Subcutaneous adipose tissue (tissue), 4 donors: ENCODE results near the gene TCEANC2. TPM values are rescaled to one million over a fixed set of nuclear protein-coding genes. Genes with fewer than 3 reads are reported as not detected.

Source experiments
- total RNA-seq, 4 donors: library from RNA; depleted of rRNA; stranded (reverse); fragments of >200 nt; gene quantifications; one replicate each; pipeline ENCODE4 v1.1.0, GENCODE V29; 2016
- TF ChIP-seq, protein P1 (sequence below): fragments of 450-650 bp; IDR thresholded peaks from one replicate; pipeline ENCODE4 v1.5.1; 2016; ENCODE audit warnings: low read depth, mild to moderate bottlenecking, control low read depth, antibody characterized with exemption, moderate library complexity

The TCEANC2 gene
- total RNA-seq, 4 donors from 2014 or later = 3.3 to 5.6 (median 4.4) TPM

DNA sequence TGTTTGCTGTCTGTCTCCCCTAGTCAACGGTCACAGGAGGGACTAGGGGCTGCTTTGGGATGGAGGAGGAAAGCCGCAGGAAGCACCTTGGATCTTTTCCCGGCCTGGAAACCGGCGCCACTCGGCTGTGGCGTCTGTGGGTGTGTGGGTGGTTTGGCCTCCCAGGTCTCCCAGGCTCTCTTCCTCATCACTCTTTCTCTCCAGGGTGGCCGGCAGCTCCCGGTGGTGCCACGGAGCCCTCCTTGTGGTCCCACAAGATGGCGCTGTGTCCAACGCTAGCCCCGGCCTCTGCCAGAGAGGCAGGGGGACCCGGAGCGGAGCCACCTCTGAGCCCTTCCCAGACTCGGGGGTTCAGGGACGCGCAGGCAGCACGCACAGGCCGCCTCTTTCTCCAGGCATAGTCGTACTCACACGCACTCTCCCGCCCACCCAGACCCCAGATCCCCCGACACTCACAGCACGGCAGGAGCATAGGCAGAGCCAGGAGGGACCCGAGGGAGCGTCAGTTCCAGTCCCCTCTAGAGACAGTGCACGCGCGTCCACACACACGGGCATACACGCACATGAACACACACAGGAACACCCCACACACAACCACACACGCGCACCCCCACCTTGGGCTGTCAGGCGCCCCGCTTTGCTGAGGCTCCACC lies 68.2 kb downstream of the TCEANC2 start:
- TF ChIP-seq, protein P1, sequence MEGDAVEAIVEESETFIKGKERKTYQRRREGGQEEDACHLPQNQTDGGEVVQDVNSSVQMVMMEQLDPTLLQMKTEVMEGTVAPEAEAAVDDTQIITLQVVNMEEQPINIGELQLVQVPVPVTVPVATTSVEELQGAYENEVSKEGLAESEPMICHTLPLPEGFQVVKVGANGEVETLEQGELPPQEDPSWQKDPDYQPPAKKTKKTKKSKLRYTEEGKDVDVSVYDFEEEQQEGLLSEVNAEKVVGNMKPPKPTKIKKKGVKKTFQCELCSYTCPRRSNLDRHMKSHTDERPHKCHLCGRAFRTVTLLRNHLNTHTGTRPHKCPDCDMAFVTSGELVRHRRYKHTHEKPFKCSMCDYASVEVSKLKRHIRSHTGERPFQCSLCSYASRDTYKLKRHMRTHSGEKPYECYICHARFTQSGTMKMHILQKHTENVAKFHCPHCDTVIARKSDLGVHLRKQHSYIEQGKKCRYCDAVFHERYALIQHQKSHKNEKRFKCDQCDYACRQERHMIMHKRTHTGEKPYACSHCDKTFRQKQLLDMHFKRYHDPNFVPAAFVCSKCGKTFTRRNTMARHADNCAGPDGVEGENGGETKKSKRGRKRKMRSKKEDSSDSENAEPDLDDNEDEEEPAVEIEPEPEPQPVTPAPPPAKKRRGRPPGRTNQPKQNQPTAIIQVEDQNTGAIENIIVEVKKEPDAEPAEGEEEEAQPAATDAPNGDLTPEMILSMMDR = no peak

DNA sequence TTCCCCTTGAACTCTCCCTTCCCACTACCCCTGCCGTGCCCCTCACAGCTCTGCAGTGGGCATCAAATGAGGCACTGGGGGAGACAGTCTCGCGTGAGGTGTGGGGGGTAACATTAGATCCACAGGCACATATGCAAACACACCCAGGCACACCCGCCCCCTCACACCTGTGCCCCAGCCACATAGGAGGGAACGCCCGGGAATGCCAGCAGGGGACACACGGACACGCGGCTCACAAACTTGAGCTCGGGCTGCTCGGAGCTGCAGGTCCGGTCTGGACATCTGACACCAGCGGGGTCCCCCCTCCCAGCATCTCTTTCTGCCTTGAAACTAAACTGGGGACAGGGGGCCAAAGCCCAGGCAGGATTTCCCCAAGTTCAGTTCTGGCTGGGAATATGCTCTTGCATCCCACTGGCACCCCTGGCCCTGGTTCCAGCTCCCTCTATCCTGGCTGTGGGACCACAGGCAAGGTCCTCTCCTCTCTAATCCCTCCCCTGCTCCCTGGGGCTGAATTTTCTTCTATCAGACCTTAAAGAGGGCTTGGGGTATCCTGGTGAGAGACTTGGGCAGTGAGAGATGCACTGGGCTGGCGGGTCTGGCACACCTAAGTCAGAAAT lies 68.8 kb downstream of the TCEANC2 start:
- TF ChIP-seq, protein P1 = no peak

DNA sequence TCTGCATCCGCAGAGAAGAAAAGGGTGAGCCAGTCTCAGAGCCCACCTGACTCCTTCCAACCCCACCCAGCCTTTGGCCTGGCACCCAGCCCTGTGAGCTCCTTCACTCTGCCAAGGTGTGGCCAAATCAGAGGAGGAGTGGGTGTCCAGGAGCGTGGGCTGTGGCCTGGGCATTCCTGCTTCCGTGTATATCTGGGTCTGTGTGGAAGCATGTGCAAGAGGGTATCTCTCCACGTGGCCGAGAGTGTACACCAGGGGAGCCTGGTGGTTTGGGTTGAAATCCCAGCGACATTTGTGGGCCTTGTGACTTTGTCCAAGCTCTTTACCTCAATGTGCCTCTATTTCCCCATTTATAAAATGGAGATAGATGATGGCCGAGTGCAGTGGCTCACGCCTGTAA lies 69.6 kb downstream of the TCEANC2 start:
- TF ChIP-seq, protein P1 = no peak

DNA sequence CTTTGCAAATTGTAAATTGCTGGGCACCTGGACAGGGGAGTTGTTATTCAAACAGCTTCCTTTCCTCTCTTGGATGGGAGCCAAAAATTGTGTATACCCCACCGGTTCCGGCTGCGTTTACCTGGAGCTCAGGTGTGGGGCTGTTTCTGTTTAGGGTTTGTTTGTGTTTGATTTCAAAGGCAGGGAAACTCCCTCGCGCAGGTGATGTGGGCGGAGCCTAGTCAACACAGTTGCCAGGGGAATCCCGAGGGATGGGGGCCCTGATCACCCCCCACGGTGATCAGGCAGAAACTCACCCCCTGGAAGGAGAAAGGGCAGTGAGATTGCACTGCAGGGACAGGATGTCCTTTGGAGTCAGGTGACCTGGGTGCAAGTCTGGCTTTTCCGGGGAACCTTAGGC lies 71.1 kb downstream of the TCEANC2 start:
- TF ChIP-seq, protein P1 = no peak

DNA sequence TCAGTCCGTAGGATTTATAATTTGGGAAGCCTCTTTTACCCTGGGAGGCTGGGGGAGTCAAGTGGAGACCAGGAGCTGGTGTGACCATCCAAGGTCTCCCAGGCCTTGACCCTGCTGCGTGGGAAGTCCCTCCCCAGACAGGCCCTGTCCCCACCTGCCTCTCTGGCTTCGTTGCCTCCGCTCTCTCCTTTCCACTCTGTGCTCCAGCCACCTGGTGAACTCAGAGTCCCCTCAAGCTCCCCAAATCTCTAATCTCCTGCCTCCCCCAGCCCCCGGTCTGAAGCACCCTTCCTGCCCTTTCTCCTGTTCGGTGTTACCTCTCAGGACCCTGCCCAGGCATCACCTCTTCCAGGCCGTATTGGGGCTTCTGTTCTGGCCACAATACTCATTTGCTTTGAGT lies 71.5 kb downstream of the TCEANC2 start:
- TF ChIP-seq, protein P1 = no peak

DNA sequence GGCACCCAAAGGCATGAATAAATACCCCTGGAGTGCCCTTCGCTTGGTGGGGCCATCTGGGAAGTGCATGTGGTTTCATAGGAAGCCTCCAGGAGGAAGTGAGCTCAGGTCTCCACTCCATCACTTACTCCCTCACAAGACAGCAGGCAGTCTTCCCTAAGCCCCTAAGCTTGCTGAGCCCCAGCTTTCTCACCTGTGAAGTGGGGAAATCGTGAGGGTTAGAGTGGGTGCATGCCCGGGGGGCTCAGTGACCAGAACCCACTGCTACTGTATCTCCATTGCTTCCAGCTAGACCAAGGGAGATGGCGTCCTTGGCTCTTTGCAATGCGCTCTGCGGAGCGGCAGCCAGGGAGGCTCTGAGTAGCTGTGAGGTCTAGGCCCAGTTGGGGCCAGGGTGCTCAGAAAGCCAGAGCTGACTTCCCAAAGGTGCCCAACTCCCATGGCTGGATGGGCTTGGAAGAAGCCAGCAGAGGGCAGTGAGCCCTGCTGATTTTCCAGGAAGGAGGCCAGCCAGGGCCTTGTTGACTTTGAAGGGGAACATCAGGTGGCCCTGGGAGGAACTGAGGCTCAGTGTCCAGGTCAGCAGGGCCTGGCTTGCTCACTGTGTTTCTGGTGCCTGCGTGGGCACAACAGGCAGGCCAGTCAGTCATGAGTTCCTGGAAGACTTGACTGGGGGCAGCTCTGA lies 72.1 kb downstream of the TCEANC2 start:
- TF ChIP-seq, protein P1 = no peak

DNA sequence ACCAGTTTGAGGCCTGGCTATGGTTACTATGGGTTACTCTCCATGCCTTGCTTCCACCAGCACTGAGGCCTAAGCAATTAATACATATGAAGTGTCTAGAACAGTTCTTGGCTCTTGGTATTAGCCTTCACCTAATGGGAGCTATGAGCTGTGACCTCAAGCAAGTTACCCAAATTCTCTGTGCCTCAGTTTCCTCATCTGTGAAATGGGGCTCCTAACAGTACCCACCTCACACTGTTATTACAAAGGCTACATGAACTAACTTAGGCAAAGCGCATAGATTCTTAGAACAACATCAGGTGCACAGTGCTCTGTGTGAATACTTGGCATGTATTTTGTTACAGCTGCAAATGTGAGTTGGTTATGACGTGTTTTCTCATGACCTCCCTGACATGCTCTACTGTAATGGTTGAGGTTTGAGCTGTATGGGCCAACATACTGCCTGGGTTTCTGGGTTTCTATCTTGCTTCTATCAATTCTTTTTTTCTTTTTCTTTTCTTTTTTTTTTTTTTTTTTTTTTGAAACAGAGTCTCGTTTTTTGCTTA lies 72.9 kb downstream of the TCEANC2 start:
- TF ChIP-seq, protein P1 = no peak
